IPS DF 4.7 (cell line): ENCODE measurements around the gene MYBBP1A.
"Not testable (repeated sequence)": the region's sequence is repeated elsewhere in the genome, so short reads cannot be mapped to it uniquely, and the experiment has no call there.

ENCODE experiments used
- DNase-seq: peaks from one replicate; pipeline ENCODE4 v3.0.0-alpha.2; 2013; ENCODE audit warnings: low spot score; ENCODE audit errors: extremely low read depth

MYBBP1A gene

DNA sequence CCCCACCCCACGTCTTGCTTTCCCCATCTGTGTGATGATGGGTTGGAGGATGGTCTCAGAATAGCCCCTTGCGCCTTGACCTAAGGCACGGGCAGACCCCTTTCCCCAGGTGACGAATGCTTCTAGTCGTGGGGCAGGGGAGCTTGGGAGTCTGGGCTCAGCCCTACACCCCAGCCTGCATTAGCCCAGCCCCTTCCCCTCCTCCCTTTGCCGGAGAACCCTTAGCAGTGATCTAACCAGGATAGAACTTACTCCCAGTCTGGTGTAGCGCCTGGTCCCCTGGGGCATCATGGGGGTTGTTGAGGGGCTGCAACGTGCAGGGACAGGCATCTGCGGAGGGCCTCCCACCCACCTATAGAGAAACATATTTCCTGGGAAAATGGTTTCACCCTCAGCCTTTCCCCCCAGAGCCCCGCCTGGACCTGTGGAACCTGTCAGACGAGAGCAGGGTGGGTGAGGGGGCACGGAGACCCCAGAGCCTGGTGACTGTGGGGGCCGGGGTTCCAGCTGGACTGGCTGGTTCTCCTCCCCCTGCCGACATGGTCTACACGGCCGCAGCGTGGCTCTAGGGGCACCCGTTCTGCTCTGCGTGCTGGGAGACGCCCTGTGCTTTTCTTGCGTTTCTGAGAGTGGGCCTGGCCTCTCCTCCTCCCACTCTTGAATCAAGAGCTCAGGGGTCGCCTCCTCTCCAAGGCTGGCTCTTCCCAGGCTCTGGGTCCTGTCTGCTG lies 33.9 kb upstream of the MYBBP1A start:
- DNase-seq = no peak

- DNase-seq = no peak
Measured at GRCh38 chr17:4588391-4588790, 33.2 kb upstream of the MYBBP1A start.

DNA sequence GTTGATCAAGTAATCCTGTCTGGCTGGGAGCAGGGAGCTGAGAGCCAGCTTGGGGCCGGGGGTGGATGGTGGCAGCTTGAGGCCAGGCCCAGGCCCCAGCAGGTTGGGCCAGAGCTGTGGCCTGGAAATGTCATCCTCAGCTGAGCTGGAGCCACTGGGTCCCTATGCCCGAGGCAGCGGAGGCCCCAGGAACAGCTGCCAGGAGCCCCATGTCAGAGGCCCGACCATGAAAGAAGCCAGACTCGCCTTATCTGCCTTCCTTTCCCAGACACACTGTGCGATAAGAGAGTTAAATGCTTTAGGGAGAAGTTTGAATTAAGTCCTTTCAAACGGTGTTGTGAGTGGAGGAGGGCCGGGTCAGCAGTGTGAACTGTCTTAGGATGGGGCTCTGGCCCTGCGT lies 32.6 kb upstream of the MYBBP1A start:
- DNase-seq = no peak

- DNase-seq = no peak
Measured at GRCh38 chr17:4587195-4587594, 32.0 kb upstream of the MYBBP1A start.

- no peak for DNase-seq
Measured at GRCh38 chr17:4586043-4586442, 30.9 kb upstream of the MYBBP1A start.

- no peak for DNase-seq
Measured at GRCh38 chr17:4585638-4585994, 30.4 kb upstream of the MYBBP1A start.

GRCh38 chr17:4584917-4585637 lies 29.9 kb upstream of the MYBBP1A start:
- DNase-seq = no peak

GRCh38 chr17:4584101-4584916 lies 29.1 kb upstream of the MYBBP1A start, which contains the start of gene SMTNL2:
Gene SMTNL2, plus strand, starts transcription at chr17:4584529. Its CDS starts 77 bp downstream, at chr17:4584606.
- no peak for DNase-seq

DNA sequence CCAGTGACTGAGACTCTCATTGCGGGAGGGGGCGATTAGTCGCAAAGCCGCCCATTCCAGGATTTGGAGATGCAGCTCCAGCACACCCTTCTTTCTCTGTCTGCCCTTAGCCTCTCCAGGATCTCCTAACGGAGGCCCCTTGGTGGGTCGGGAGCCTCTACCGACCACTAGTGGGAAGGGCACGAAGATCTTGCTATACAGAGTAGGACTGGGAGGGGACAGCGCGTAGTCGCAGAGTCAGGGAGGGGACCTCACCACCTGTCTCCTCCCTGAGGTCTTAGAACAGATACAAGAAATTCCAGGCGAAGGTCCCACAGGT lies 28.6 kb upstream of the MYBBP1A start:
- no peak for DNase-seq

DNA sequence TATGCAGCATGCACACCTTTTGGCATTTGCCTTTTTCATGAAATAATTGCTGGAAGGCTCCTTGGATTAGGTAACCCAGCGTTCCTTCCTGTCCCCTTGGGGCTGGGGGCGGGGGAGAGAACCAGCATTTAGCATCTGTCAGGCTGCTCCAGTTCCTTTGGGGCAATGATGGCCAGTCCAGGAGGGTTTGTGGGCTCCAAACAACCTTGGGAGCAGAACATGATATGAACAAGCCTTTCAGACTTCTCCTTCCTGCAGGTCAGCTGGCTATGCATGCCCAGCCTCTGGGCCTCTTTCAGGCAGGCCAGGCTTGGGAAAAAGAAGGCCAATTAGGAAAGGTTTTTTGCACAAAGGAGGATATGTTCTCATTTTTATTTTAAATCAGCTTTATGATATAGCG lies 28.0 kb upstream of the MYBBP1A start:
- DNase-seq = no peak

GRCh38 chr17:4582691-4583090 lies 27.5 kb upstream of the MYBBP1A start:
- no peak for DNase-seq

- DNase-seq = no peak
Measured at GRCh38 chr17:4582101-4582501, 26.9 kb upstream of the MYBBP1A start.

GRCh38 chr17:4580291-4580690 lies 25.1 kb upstream of the MYBBP1A start:
- DNase-seq = no peak

DNA sequence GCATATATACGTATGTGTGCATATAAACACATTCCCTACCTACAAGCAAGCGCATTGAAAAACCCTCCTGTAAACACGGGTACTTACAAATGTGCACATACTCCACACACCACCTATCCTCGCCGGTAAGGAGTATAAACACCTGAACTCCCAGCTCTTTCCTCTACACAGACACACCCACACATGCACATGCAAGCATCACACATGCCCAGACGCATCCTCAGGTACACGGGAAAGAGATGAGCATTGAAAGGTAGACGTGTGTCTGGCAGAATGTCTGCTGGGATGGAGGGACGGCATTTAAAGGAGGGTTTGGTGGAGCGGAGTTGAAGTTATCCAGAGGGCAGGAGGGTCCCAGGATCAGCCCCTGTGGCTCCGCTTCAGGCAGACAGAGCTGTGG lies 24.5 kb upstream of the MYBBP1A start:
- DNase-seq = no peak

- not testable (repeated sequence) for DNase-seq
Measured at GRCh38 chr17:4578349-4578748, 23.2 kb upstream of the MYBBP1A start.

- DNase-seq = no peak
Measured at GRCh38 chr17:4577386-4577993, 22.3 kb upstream of the MYBBP1A start.

DNA sequence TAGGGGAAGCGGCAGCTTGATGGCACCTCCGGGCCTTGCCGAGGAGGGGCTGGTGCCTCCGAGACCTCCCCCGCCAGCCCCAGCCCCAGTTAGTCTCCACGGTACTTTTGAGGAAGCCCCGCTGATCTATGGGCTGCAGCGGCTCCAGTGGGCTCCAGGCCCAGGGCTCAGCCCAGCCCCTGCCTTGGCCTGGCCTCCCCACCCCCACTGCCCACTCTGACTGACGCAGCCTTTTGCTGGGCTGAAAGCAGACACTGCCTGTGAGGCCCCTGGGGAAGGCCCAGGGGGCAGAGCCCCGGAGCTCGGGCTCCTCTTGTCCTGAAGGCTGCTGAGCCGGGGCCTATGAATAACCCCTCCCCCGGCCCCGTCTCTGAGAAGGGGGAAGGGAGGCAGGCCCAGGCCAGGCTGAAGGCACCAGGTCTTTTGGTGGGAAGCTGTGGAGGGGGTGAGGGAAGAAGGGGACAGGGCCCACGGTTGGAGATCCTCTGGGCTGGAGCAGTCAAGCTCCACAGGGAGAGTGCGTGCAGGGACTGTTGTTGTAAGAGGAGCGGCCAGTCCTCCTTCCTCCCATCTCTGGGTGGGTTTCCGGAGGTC lies 21.6 kb upstream of the MYBBP1A start:
- no peak for DNase-seq

DNA sequence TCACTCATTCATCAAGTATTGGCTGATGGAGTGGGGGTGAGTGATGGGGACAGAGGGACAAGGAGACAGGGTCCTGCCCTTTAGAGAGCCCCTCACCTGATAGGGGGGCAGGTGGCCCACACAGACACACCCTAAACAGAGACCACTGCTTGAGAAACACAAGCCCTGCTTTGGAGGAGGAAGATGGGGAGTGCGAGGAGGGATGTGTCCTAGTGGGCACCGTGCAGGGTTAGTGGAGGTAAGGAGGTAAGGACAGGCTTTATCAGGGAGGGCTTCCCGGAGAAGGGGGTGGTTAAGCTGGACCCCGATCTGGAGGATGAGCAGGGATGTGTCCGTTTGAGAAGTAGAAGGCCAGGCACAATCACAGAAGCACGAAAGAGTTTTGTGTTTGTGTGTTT lies 21.0 kb upstream of the MYBBP1A start:
- no peak for DNase-seq

DNA sequence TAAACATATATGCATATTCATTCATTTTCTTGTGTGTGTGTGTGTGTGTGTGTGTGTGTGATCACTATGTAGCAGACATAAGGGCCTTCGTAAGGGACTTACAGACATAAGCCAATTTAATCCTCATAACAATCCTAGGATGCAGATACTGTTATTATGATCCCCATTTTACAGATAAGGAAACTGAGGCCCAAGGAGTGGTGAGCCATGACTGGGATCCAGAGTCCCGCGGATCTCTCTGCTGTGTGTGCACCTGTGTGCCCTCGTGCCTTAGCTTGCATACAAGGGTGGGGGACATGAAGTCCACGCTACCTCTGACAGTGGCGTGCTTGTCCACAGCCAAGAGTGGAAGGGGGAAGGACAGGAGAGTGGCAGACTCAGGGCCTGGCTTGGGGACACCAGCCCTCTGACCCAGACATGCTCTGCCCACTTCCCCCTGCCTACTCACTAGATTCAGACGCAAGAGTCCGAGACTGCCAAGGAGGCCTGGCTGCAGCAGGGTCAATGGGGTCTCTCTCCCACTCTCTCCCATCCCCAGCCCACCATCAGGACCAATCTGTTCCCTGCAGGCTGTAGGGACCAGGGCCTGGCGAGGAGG lies 19.4 kb upstream of the MYBBP1A start:
- no peak for DNase-seq

DNA sequence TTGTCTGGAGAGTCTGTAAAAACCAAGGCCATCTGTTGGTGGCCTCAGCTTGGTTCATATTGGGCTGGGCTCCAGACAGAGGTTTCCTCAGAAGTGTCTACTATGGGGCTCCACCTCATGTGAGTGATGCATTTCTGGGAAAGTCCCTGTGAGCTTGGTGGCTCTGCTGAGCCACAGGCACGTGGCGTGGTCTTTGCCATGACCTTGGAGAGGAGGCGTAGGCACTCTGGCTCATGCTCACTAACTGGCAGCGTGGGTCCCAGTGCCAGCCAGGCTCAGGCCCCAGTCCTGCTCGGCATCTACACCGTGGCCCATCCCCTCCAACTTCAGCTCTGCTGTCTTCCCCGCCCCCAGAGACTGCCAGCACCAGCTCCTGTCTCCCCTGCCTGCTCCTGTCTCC lies 18.5 kb upstream of the MYBBP1A start:
- no peak for DNase-seq

- no peak for DNase-seq
Measured at GRCh38 chr17:4573115-4573514, 17.9 kb upstream of the MYBBP1A start.
